OCI-LY7 (cell line): ENCODE results near the gene LGALS1.

Experiments used
- EZH2phosphoT487 ChIP-seq: fragments of 200-600 bp; sonication (generic); IDR thresholded peaks from 2 replicates; pipeline ENCODE4 v1.6.1; 2018; ENCODE audit warnings: low read depth, borderline replicate concordance, mild to moderate bottlenecking, mixed run types, antibody characterized with exemption, low read length, moderate library complexity, mixed read lengths
- TF ChIP-seq, protein P1 (sequence below): fragments of 200-600 bp; sonication (generic); conservative IDR thresholded peaks from 2 replicates; pipeline ENCODE4 v1.5.1; 2014; ENCODE audit warnings: mild to moderate bottlenecking, antibody characterized with exemption, low read length, moderate library complexity, mixed read lengths

DNA sequence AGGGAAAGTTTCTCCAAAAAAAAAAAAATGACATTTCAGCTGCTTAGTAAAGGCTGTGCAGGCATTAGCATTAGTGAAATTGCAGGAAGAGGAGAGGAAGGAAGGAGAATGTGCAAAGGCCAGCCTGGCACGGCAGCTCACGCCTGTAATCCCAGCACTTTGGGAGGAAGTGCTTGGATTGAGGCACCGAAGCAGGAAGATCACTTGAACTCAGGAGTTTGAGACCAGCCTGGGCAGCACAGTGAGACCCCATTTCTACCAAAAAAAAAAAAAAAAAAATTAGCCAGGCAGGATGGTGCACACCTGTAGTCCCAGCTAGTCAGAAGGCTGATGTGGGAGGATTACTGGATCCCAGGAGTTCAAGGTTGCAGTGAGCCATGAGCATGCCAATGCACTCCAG, 29.2 kb downstream of the LGALS1 start:
- TF ChIP-seq, protein P1, sequence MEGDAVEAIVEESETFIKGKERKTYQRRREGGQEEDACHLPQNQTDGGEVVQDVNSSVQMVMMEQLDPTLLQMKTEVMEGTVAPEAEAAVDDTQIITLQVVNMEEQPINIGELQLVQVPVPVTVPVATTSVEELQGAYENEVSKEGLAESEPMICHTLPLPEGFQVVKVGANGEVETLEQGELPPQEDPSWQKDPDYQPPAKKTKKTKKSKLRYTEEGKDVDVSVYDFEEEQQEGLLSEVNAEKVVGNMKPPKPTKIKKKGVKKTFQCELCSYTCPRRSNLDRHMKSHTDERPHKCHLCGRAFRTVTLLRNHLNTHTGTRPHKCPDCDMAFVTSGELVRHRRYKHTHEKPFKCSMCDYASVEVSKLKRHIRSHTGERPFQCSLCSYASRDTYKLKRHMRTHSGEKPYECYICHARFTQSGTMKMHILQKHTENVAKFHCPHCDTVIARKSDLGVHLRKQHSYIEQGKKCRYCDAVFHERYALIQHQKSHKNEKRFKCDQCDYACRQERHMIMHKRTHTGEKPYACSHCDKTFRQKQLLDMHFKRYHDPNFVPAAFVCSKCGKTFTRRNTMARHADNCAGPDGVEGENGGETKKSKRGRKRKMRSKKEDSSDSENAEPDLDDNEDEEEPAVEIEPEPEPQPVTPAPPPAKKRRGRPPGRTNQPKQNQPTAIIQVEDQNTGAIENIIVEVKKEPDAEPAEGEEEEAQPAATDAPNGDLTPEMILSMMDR: no peak
- TF ChIP-seq EZH2phosphoT487: no peak
